Measurements from ENCODE around the gene HMGCS2.

- no peak for TF ChIP-seq CHD2 (IDR thresholded peaks at IDR 0.05; ENCODE audit: low read depth, low read length)
- TF ChIP-seq, protein P1, sequence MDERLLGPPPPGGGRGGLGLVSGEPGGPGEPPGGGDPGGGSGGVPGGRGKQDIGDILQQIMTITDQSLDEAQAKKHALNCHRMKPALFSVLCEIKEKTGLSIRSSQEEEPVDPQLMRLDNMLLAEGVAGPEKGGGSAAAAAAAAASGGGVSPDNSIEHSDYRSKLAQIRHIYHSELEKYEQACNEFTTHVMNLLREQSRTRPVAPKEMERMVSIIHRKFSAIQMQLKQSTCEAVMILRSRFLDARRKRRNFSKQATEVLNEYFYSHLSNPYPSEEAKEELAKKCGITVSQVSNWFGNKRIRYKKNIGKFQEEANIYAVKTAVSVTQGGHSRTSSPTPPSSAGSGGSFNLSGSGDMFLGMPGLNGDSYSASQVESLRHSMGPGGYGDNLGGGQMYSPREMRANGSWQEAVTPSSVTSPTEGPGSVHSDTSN (CRISPR knock-in tag; IDR thresholded peaks at IDR 0.05; ENCODE audit: low read depth): no peak
- TF ChIP-seq, protein P1 (tag; conservative IDR thresholded peaks at IDR 0.05; ENCODE audit: low read depth): no peak
- TF ChIP-seq, protein P2, sequence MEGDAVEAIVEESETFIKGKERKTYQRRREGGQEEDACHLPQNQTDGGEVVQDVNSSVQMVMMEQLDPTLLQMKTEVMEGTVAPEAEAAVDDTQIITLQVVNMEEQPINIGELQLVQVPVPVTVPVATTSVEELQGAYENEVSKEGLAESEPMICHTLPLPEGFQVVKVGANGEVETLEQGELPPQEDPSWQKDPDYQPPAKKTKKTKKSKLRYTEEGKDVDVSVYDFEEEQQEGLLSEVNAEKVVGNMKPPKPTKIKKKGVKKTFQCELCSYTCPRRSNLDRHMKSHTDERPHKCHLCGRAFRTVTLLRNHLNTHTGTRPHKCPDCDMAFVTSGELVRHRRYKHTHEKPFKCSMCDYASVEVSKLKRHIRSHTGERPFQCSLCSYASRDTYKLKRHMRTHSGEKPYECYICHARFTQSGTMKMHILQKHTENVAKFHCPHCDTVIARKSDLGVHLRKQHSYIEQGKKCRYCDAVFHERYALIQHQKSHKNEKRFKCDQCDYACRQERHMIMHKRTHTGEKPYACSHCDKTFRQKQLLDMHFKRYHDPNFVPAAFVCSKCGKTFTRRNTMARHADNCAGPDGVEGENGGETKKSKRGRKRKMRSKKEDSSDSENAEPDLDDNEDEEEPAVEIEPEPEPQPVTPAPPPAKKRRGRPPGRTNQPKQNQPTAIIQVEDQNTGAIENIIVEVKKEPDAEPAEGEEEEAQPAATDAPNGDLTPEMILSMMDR (IDR thresholded peaks at IDR 0.05 in 2 of 3, conservative IDR thresholded peaks at IDR 0.05 in 1 of 3; ENCODE audit: insufficient read depth in 2 of 3, low read depth in 1 of 3, low read length in 3 of 3): no peak
- TF ChIP-seq, protein P3, sequence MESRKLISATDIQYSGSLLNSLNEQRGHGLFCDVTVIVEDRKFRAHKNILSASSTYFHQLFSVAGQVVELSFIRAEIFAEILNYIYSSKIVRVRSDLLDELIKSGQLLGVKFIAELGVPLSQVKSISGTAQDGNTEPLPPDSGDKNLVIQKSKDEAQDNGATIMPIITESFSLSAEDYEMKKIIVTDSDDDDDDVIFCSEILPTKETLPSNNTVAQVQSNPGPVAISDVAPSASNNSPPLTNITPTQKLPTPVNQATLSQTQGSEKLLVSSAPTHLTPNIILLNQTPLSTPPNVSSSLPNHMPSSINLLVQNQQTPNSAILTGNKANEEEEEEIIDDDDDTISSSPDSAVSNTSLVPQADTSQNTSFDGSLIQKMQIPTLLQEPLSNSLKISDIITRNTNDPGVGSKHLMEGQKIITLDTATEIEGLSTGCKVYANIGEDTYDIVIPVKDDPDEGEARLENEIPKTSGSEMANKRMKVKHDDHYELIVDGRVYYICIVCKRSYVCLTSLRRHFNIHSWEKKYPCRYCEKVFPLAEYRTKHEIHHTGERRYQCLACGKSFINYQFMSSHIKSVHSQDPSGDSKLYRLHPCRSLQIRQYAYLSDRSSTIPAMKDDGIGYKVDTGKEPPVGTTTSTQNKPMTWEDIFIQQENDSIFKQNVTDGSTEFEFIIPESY (CRISPR knock-in tag; IDR thresholded peaks at IDR 0.05): no peak
- no peak for TF ChIP-seq ZZZ3 (IDR thresholded peaks at IDR 0.05)
- no peak for TF ChIP-seq JUND (IDR thresholded peaks at IDR 0.05; ENCODE audit: borderline replicate concordance, low read depth, low read length)
- TF ChIP-seq JUND (tag; IDR thresholded peaks at IDR 0.05; ENCODE audit: borderline replicate concordance, low read depth, low read length): no peak
- TF ChIP-seq ZNF280B (CRISPR knock-in tag; IDR thresholded peaks at IDR 0.05): no peak
- TF ChIP-seq MTF1 (CRISPR knock-in tag; IDR thresholded peaks at IDR 0.05; ENCODE audit: borderline replicate concordance): no peak
- TF ChIP-seq ATF2 (CRISPR knock-in tag; IDR thresholded peaks at IDR 0.05): no peak
These were observed 5.8 kb downstream of the HMGCS2 start for GRCh38 chr1:119762953-119763352.

All from K562 (cell line).